Measurements from ENCODE around the gene HMOX1.

GRCh38 chr22:35342390-35342789, 38.5 kb upstream of the HMOX1 start:
- TF ChIP-seq CTCF (IDR thresholded peaks at IDR 0.05) = no peak
- no peak for TF ChIP-seq POLR2A (IDR thresholded peaks at IDR 0.05)

All from suprapubic skin (tissue), 3 donors.